Femur (tissue), 1 donor: ENCODE measurements around the gene FAM81A.
"Not testable (repeated sequence)": the region's sequence is repeated elsewhere in the genome, so short reads cannot be mapped to it uniquely, and the experiment has no call there.

Experiments used
- DNase-seq: peaks from one replicate; pipeline ENCODE4 v3.0.0-alpha.2; 2017

The FAM81A gene

DNA sequence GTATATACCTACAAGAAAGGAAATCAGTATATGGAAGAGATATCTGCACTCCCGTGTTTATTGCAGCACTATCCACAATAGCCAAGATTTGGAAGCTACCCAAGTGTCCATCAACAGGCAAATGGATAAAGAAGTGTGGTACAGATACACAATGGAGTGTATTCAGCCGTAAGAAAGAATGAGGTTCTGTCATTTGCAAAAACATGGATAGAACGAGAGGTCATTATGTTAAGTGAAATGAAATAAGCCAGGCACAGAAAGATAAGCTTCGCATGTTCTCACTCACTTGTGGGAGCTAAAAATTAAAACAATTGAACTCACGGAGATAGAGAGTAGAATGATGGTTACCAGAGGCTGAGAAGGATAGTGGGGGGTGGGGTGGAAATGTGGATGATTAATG is 53.1 kb downstream of the FAM81A start:
- DNase-seq, result no peak

DNA sequence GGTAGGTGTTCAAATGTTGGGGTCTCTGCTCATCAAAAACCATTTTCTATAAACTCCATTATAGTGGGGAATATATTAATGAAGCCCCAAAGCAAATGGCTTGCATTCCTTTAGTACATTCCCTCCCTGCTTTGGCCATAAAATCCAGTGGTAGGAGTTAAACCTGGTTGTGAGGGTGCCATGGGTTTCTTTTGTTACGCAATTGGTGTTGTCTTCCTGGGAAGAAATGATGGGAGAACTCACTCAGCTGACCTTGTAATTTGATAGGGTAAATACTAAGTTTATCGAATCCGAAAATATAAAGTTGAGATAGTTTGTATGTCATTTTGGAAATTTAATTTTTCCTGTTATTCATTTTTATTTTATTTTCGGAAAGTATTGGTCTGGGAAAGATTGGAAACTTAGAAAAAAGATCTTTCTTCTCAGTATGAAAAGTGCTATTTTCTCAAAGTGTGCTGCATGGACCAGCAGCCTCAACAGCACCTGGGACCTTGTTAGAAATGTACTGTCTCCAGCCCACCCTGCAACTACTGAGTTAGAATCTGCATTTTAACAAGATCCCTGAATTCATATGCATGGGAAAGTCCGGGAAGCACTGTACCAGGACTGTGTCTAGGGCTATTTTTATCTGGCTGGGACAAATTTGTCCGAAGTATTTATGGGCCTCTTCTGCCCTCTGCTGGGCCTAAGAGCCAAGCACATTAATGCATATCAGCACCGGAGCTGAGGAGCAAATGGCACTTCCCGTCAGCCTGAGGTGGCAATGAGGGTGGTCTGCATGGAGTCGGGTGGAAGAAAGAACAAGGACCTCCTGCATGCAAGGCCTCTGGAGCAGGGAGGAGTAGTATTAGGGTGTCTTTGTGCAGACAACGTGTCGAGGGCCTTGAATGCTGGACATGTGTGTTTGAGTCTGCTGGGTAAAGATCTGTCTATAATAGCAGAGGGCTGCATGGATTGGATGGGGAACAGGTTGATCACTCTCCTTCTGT is 54.7 kb downstream of the FAM81A start:
- DNase-seq, result peak; percentile 73

DNA sequence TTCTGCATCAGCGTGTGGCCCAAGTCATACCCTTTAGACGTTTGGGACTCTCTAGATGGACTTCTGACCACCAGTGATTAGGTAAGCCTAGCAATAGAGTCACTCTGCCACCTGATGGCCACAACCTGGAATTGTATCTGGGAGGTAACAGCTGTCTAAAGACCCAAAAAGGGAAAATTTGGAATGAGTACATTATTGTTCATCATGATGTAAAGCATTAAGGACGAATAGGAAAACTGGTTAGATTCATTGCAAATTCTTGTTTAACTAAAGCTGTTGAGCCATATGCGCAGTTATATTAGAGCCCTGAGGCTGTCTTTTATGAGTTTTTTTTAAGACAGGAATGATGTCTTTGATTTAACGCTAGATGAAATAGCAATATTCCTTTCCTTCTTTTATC is 63.6 kb downstream of the FAM81A start:
- DNase-seq, result no peak

DNA sequence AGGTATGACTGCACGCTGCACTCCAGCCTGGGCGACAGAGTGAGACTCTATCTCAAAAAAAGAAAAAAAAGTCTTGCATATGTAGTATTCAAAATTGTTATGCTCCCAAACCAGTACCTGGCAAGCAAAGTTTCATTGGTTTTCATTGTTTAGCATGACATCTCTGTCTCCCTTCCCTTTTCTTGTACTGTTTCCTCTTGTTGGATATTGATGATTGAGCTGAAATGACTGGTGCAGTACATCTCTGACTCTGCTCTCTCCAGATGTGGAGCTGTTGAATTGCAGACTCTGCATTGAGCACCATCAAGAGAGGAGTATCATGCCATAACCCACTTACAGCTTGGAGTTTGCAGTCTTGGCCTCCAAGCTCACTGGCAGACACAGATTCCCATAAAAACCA is 77.2 kb downstream of the FAM81A start:
- DNase-seq, result no peak

DNA sequence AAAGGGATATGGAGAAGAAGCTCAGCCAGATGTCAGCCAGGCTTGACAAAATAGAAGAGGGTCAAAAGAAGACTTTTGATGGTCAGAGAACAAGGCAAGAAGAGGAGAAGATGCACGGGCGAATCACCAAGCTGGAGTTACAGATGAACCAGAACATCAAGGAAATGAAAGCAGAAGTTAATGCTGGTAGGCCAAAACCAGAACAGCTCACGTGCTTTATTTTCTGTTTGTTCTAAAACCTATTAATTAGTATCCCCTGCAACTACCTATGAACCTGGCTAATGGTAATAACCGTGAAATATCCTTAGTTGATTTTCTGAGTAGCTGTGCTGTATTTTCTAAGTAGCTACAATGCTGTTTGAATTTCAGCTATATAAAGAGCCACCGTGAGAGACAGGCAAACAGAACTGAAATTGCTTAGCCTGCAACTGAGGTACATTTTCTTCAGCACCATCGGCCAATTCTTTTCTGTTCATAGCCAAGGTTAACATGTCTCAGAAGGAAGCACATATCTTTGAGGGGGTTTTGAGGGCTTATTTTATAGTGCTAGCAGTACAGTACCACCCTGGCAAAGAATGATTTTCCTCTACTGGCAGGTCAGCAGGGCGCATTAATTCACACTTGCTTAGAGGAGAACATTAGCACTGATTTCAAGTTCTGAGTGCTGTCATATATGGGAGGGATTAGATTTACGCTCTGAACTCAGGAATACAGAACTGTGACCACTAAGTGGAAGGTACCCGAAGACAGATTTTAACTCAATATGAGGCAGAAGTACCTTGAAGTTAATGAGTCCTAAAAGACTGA is 78.9 kb downstream of the FAM81A start:
- DNase-seq, result no peak

DNA sequence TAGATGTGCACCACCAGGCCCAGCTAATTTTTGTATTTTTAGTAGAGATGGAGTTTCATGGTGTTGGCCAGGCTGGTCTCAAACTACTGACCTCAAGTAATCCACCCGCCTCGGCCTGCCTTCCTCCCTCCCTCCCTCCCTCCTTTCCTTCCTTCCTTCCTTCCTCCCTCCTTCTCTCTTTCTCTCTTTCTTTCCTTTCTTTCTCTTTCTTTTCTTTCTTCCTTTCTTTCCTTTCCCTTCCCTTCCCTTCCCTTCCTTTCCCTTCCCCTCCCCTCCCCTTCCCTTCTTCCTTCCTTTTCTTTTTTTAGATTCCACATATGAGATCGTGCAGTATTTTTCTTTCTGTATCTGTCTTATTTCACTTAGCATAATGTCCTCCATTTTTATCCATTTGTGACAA is 81.3 kb downstream of the FAM81A start:
- DNase-seq, result no peak

DNA sequence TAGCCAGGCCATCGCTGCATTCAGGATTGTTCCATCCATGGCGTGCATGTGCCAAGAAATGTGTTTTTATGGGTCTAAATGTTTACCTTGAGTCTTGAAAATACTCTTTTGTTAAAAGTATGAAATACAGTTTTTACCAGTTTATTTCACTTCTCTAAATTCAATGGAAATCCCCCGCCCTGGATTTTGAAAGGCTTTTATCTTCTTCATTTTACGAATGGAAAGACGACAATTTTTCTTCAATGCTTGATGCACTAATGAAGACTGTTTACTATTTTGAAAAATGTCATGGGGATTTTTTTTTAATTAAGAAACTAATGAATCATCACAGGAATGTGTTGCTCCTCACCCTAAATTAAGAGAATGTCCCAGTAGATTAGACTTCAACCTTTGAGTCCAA is 83.5 kb downstream of the FAM81A start:
- no peak for DNase-seq

DNA sequence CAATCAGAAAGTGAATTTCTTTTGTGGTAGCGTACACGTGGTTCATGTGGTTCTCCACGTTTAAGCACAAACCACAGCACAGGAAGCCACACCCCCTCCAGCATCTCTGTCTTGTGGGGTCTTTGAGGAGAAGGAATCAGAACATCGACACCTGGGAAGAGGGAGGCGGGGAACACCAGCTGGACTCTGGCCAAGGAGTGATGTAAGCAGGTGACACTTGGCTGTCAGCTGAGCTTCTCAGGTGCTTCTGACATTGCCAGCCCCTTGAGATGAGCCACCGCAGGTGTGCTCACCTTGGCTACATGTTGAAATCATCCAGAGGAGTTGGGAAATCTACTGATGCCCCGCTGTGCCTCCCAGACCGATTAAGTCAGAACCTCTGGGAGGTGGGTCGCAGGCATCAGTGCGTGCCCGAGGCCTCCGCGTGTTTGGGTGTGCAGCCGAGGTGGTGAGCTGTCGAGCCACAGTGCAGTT is 85.0 kb downstream of the FAM81A start:
- no peak for DNase-seq

DNA sequence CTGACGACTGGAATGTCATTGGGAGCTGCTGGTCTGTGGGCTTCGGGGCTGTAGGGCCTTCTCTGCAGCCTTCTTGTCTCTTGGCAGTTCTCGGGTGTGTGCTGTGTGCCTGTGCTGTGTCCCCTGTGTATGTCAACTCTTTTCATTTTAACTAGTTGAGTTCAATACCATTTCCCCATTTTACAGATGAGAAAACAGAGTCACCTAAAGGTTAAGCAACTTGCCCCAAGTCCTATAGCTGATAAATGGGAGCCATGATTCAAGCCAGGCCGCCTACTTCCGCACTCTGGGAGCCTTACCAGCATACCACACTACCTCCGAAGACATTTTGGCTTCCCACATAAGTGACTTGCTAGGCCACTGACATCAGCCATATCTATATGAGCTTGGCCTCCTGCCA is 85.7 kb downstream of the FAM81A start:
- no peak for DNase-seq

- no peak for DNase-seq
These were observed 86.3 kb downstream of the FAM81A start for GRCh38 chr15:59524331-59524731.

DNA sequence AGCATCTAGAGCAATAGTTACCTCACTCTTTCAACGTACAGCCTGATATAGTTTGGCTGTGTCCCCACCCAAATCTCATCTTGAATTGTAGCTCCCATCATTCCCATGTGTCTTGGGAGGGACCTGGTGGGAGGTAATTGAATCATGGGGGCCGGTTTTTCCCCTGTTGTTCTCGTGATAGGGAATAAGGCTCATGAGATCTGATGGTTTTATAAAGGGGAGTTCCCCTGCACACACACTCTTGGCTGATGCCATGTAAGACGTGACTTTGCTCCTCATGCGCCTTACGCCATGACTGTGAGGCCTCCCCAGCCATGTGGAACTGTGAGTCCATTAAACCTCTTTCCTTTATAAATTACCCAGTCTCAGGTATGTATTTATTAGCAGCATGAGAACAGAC is 88.5 kb downstream of the FAM81A start:
- not testable (repeated sequence) for DNase-seq

- DNase-seq, result no peak
These were observed 90.4 kb downstream of the FAM81A start for GRCh38 chr15:59528429-59528828.

DNA sequence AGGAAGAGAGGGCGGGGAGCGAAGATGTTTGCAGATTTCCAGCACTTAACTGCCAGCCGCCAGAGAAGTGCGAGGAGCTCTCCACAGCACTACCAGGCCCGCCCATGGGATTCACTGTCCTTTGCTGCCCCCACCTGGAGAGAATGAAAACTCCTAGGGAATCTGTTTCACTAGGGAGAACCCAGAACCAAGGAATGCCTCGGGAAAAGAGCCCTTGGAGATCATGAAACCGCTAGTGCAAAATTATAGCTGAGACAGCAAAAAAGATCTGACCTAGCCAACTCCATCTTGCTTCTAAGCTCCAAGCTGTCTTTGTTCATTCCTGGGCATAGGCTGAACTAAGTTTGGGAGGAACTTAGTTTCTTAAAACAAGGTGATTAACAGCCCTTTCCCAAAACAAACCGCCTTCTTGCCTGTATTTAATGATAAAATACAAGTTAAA is 91.0 kb downstream of the FAM81A start:
- DNase-seq, result peak; percentile 88

DNA sequence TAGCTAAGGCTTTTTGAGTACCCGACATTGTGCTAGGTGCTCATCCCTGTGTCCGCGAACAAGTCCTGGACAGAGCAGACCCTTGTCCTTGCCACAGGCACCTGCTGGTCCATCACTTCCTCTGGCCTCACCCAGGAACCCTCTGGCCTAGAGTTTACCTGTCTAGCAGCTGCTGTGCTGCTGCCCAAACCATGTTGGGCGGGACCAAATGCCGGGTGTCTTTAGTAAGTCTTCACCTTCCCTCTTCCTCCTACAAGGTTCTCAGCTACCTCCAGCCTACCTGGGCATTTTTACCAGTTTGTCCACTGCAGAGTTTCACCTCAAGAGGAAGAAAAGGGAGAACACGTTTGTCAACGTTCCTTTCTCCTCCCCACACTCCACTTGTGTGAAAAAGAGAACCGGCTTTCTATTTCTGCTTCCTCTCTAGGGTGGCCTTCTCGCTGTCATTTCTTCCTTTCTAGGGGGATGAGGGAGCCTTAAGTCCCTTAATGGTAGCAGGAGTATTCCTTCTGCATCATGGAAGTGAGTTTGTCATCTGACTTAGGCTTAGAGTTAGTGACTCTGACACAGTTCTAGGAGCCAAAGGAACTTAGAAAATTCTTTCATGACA is 93.2 kb downstream of the FAM81A start:
- no peak for DNase-seq

DNA sequence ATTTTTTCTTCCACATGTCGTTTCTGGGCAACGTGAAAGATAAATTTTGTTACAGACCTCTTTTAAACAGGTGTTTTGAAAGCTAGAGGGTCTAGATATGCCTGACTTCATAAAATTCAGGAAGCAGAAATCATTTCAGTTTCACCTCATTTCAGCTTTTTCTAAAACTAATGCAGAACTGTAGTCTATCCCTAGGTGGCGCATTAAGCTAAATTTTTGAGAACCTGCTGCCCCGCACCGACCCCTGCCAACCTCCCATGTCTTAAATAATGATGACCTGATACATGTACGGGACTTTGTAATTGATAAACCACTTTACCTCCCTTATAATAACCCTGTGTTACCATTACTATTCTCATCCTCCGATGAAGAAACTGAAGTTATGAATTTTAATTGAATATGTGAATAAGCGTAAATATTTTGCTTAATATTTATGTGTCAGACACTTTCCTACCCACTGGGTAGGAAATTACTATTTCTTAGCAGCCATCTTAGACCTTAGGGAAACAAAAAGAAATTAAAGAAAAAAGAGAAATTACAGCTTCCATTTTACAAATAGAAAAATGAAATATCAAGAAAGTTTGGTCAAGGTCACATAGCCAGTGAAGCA is 94.9 kb downstream of the FAM81A start:
- no peak for DNase-seq

DNA sequence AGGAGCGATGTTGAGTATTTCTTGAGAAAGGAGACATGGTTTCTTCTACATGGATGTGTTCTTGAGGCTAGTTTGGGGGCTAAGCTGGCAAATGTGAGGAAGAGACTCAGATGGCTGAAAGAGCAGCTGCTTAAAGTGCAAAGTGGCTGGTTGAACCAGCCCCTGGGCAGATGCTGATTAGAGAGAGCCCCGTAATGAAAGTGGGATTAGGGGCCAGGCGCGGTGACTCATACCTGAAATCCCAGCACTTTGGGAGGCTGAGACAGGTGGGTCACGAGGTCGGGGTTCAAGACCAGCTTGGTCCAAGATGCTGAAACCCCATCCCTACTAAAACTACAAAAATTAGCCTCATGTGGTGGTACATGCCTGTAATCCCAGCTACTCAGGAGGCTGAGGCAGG is 98.6 kb downstream of the FAM81A start:
- DNase-seq, result no peak

GRCh38 chr15:59537403-59537802 is 99.4 kb downstream of the FAM81A start:
- DNase-seq, result no peak

DNA sequence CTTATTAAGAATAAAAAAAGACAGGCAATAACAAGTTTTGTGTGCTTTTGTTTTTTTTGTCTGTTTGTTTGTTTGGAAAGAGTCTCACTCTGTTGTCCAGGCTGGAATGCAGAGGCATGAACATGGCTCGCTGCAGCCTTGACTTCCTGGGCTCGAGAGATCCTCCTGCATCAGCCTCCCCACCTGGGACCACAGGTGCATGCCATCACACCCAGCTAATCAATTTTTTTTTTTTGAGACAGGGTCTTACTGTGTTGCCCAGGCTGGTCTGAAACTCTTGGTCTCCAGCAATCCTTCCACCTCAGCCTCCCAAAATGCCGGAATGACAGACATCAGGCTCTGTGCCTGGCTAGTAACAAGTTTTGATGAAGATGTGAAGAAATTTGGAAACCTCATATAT is 100.5 kb downstream of the FAM81A start:
- DNase-seq, result no peak

- DNase-seq, result no peak
These were observed 101.8 kb downstream of the FAM81A start for GRCh38 chr15:59539799-59540198.

DNA sequence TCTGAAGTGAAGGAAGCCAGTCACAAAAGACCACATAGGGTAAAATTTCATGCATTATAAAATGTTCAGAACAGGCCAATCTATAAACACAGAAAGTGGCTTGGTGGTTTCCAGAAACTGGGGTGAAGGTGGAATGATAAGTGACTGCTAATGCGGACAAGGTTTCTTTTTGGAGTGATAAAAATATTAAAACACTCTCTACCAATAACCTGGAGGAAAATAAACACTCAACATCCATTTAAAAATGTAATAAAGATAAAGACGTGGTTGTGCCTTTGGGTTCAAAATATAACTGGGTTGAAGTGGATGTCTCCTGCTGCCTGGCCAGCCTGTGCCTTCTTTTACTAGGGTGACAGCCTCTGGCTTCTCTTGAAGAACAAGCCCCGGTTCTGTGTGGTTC is 102.7 kb downstream of the FAM81A start:
- no peak for DNase-seq

DNA sequence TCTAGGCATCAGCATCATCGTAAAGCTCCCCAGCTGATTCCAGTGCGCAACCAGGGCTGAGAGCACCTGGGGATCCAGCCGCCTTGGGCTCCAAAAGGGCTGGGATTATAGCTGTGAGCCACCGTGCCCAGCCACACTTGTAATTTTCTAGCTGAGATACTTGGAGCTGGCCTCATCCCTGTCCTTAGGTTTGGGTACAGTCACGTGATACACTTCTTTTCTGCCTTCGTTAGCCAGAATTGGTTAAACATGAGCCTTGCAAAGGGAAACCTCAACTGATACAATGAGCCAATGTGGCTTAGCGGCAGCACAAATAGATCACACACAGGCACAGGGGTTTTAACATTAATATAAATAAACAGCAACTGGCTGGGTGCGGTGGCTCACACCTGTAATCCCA is 103.8 kb downstream of the FAM81A start:
- DNase-seq, result no peak

GRCh38 chr15:59543721-59544547 is 105.9 kb downstream of the FAM81A start:
- DNase-seq, result no peak
